ENCODE results near the gene FPR2.
"Not testable (repeated sequence)": the region's sequence is repeated elsewhere in the genome, so short reads cannot be mapped to it uniquely, and the experiment has no call there.

FPR2 gene

DNA sequence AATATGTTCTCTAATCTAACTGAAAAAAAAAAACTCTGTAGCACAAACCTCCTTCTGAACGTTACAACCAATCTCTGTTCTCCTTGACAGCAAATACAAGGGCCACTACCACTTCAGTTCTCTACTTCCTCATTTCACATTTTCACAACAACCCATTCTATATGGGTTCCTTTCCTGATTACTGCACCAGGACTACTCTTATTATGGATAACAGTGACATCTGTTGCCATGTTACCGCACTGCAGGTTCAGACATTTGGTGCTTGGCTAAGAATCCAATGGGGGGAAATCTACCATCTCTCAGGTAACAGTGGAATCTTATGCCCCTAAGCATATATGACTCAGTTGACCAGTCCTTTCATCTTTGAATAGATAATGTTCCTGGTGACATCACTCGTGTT is 22.4 kb downstream of the FPR2 start:
- DNase-seq (ENCODE audit: low read depth in 2 of 2), result no peak

DNA sequence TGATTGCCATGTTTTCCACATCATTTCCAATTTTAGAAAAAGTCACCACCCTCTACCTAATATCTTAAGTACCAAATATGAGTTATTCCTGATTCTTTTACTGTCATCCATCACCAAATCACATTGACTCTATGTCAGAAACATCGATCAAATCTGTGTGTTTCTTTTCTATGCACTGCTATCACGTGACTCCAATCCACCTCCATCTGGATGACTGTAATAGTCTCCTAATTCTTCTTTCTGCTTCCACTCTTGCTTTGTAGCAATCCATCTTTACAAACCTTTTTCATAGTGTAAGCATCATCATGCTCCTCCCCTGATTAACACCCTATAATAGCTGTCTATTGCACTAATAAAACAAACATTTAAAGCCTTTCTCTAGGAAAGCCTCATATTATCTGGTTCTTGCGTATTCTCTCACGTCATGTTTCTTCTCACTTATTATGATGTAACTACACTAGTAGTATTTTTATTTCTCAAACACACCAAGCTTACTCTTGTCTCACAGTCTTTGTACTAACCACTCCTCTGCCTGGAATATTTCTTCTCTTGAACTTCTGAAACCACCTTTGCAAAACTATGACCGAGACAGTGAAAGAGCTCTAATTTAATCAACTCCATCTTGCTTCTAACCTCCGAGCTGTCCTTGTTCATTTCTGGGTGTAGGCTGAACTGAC is 23.3 kb downstream of the FPR2 start:
- DNase-seq (ENCODE audit: low read depth in 2 of 2), result no peak

DNA sequence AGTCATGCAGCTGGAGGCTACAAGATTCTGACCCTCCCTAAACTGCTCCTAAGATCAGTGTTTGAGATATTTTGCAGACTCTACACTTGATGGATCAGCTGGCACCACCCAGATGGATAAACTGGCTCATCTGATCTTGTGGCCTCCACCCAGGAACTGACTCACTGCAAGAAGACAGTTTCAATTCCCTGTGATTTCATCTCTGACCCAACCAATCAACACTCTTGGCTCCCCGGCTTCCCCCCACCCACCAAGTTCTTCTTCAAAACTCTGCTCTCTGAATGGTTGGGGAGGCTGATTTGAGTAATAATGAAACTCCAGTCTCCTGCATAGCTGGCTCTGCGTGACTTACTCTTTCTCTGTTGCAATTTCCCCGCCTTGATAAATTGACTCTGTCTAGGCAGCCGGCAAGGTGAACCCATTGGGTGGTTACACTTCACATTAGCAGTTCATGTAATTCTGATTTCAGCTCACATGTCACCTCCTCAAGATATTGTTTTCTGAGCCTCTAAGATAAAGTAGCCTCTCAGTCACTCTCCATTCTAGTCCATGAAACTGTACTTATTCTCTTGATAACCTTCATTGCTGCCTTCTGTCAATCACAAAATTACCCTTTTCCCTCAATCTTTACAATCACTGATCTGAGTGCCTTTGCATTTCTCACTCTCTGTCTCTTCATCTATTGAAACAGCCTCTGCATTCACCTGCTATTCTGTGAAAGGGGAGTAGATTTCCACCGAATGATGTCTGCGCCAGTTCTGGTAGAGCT is 24.1 kb downstream of the FPR2 start:
- DNase-seq (ENCODE audit: low read depth in 2 of 2), result no peak

DNA sequence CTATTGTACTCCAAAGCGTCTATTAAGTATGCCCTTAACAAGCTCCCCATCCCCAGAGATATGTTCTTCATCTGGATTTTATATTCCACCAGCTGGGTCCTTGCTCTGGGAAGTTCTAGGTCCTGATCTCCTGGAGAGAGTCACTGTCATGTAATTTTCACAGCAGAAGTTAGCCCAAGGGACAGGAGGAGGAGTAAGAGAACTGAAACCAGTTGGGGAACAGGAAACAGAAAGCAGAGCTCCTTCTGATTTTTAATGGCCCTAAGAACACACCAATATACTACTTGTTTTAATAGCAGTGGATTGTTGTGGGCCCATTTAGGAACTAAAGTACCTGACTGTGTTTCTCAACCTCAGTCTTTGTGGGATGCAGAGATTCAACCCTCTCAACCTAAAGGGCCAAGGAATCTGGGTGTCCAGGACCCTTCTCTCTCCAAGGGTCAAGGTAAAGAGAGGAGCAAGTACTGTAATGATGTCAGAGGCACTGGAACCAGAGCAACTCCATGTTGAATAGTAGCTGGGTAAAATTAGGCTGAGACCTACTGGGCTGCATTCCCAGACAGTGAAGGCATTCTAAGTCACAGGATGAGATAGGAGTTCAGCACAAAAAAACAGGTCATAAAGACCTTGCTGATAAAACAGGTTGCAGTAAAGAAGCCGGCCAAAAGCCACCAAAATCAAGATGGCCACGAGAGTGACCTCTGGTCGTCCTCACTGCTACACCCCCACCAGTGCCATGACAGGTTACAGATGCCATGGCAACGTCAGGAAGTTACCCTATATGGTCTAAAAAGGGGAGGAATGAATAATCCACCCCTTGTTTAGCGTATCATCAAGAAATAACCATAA is 25.9 kb downstream of the FPR2 start:
- DNase-seq (ENCODE audit: low read depth in 2 of 2), result no peak

DNA sequence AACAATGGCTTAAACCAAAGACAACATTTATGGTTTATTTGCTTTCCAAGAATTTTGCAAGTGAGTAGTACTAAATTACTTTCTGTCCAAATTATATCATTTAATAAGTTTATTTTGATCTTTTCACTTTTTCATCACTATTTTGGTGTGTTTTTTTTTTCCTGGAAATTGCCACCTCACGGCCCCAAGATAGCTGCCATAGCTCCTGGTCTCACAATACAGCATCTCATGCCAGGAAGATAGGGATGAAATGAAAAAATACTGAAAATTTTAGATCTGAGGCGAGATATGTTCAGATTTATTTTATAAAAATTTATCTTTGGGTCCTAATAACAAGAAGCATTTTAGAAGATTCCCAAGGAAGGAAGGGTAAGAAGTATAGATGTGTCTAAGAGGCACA is 27.0 kb downstream of the FPR2 start:
- DNase-seq (ENCODE audit: low read depth in 2 of 2), result no peak

DNA sequence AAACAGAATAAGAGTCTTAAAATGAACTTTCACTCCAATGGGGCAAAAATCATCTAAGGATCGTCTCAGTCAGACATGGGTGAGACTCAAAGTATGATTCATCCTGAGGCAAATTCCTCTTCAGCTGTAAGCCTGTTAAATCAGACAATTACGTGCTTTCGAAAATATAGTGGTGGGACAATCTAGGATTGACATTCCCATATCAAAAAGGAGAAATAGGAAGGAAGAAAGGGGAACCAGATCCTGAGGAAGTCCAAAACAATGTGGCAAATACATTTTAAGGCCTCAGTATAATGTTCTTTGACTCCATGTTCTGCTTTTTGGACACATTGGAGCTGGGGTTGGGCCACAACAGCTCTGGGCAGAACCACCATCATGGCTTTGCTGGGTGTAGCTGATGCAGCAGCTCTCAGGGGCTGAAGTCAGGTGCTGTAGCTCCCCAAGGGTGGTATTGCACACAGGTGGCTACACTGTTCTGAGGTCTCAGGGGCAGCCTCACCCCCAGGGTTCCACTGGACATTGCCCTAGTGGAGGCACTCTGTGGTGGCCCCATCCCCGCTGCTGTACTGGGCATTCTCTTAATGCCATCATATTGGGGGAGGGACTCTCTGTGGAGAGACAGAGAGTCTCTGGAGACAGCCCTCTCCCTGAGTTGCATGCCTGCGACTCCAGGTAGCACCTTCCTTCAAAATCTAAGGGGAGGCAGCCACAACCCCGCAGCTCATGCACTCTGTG is 28.2 kb downstream of the FPR2 start:
- DNase-seq (ENCODE audit: low read depth in 2 of 2), result no peak

DNA sequence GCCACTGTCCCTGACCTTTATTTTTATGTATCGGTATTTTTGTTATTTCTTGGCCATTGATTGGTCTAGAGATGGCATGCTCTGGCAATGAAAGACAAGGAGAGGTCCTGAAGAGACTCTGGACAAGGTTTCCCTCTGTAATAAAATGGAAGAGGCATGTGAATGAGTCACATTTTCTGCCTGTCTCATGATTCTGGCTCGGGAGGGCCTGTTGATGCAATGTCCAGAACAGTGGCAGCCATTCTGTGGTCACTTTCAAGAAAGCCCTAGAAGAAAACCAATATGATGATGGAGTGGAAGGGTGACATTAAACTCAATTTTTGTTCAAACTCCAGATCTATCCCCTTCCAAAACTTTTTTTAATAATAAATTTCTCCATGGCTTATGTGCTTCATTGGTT is 32.0 kb downstream of the FPR2 start:
- no peak for DNase-seq (ENCODE audit: low read depth in 2 of 2)

DNA sequence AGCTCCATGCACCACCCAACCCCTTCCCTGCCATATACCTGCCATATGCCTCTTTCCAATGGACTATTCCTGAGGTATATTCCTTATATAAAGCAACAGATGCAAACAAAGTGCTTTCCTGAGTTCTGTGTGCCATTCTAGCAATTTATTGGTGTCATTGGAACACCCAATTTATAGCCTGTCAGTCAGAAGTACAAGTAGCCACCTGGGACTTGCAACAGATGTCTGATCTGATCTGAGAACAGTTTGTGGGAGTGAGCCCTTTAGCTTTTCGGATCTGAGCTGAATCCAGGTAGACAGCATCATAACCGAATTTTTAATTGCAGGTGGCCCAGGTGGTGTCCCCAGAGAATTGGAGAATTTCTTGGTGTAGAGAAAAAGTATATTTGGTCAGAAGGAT is 33.0 kb downstream of the FPR2 start:
- no peak for DNase-seq (ENCODE audit: low read depth in 2 of 2)

DNA sequence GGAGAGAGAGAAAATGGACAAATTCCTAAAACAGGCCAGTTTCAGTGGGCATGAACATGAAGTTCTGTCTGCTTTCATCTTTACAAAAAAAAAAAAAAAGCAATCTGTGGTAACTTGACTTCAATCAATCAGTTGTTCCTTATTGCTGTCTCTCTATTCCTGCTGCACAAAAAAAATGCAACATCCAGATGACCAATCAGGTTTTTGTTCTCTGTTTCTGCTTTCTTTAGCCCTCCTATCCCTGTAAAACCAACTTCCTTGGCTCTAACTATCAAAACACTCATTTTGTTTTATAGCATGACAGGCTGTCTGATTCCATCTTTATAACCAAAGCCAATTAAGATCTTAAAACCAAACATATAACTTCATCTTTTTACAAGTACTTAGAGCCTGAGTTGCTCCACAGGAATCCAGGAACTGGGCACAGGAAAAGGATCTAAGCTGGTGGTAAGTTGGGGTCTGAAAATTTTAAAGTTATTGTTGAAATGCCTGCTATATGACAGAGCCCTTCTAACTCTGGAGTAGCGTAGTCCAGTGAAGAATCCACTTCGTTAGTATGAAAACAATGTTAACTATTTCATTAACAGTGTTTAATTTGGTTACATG is 34.0 kb downstream of the FPR2 start, which contains the start of gene FPR3:
Gene FPR3 (plus strand): TSS at position 273 of the 606 bp plus-strand sequence. CDS start 28,592 bp downstream, outside the sequence.
- no peak for DNase-seq (ENCODE audit: low read depth in 2 of 2)

DNA sequence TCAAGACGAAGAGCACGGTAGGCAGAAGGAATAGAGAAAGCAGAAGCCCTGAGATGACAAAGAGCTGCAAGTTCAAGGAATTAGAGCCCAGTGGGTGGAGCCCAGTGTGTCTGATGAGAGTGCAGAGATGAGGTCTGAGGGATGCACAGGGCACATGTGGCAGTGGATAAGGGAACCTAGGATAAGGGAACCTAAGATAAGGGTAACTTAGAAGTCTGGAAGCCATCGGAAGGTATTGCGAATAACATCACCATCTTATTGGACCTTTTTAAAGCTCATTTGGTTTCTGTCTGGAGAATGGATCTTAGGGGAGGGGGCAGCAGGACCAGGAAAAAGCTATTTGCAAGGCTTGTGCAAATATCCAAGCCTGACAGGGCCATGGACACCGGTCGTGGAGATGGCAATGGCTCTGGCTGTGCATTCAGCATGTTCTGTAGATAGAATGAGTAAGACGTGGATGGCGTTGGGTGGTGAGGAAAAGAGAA is 35.3 kb downstream of the FPR2 start:
- DNase-seq (ENCODE audit: low read depth in 2 of 2), result no peak

DNA sequence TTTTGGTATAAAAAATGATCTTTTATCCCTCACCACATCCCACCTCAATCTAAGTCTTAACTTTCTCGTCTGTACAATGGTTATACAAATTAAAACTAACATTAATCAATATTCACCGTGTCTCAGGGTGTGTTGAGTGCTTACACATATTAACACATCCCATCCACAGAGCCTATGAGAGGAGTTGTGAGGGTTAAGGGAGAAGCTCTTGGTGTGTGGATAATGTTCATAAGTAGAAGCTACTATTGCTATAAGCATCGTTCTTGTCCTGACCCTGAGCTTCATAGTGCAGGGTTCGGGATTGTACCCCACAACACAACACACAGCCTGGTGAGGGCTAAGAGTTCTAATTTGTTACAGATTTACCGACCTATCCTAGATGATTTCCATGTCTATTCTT is 36.5 kb downstream of the FPR2 start:
- DNase-seq (ENCODE audit: low read depth in 2 of 2), result no peak

DNA sequence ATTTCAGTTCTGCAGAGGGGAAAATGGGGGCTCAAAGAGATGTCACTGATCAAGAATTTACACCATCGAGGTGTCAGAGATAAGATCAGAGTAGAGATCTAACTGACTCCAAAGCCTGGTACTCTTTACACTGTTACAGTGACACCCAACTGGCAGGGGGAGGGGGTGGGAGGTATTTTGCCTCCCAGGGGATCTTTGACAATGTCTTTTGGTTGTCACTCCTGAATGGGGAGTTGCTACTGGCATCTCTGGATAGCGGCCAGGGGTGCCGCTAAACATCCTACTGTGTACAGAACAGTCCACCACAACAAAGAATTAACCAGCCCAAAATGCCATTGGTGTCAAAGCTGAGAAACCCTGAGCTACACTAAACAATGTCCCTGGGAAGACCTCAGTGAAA is 37.1 kb downstream of the FPR2 start:
- DNase-seq (ENCODE audit: low read depth in 2 of 2), result no peak

DNA sequence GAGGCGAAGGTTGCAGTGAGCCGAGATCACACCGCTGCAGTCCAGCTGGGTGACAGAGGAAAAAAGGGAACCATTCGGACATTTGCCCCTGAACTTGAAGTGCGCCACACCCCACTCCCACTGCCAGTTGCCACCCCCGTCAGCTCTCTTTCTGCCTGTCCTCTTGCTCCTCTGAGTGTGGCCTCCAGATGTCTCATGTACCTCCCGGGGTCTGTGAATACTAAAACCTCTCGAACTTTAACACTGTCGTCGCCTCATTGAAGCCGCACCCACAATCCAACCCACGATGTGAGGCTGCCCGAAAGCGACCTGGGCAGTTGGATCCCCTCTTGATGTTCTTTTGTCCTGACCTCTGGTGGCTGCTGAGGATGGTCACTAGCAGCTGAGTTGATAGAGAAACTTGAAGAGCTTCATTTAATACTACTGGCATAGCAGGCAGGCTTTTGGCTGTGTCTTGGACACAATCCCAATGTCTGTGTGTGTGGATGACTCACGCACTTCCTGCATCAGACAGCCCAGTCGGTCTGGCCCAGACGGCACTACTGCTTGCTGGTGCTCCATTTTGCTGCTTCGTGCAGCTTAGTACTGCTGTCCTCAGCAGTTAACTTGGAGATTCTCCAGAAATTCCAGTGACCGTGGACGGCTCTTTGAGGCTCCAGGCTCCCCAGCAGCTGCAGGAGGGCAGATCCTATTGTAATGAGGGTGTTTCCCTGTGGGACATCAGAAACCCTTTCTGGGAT is 38.2 kb downstream of the FPR2 start:
- DNase-seq (ENCODE audit: low read depth in 2 of 2), result no peak

DNA sequence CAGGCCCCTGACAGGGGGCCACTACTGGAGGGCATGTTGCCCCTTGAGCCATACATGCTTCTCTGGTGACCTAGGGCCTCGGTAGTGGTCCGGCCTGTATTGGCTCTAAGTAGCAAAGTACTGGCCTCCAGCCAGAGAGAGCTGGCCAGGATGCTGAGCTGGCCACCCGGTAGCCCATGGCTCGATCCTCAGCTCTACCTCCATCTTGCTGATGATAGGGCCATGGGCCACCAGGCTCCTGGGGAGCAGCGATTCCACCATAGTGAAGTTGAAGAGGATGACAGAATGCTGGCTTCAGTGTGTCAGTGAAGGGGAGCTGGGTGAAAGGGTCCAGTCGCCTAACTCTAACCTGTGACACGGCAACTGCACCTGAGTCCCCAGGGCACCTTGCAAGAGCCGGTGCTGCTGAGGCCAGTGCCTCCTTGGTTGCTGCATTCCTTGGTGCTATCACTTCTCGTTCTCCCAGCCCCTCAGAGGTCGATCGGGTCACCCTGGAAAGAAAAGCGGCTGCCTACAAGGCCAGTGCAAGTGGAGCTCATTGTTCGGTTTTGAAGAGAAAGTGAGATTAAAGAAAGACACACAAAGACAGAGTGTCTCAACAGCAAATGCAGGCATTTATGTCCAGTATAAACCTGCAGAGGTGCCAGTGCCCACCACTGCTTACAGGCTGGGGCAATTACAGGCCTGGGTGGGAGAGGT is 38.9 kb downstream of the FPR2 start:
- DNase-seq (ENCODE audit: low read depth in 2 of 2), result no peak

DNA sequence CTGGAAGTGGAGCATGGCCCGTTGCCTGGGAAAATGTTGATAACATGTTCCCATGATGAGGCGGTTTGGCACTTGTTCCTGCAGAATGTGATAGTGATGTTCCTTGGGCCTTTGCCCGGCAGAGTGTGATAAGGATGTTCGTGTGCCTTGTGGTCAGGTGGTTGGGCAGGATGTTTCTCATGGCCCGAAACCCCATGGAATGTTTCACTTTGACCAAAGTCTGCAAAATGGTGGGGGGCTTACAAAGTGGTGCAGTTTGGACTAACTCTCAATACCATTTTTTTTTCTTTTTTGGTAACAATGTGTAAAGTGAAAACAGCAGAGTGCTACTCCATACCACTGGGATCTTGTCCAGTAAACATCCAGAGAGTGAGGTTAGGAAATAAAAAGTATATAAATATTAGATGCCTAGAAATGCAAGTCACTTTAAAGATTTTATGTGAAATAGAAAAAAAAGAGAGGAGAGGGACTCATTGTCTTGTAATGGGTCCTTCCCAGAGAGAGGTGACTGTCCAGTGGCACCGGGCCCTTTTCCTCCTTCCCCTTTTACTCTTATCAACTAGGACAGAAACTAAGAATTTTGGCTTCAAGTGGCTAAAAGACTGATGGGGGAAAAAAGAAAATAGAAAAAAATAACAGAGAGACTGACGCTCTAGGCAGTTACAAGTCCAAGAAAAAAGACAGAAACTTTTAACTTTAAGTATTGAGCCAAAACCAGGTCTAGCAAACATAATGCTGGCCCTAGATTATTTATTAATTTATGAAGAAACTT is 39.7 kb downstream of the FPR2 start:
- no peak for DNase-seq (ENCODE audit: low read depth in 2 of 2)

DNA sequence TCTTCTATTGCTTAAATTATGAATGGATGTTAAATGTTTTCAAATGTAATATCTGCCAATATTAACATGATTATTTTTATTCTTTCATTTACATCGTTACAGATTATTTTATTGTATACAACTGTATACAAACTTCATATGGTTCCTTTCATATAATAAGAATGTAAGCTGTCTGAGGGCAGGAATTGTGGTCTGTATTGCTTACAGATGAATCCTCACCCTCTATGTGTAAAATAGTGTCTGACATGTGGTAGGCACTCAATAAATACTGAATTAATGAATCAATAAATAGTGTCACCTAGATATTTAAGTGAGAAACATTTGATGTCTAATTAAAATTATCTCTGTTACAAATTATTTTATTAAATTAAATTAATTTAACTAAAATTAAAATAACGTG is 41.8 kb downstream of the FPR2 start:
- DNase-seq (ENCODE audit: low read depth in 2 of 2), result no peak

DNA sequence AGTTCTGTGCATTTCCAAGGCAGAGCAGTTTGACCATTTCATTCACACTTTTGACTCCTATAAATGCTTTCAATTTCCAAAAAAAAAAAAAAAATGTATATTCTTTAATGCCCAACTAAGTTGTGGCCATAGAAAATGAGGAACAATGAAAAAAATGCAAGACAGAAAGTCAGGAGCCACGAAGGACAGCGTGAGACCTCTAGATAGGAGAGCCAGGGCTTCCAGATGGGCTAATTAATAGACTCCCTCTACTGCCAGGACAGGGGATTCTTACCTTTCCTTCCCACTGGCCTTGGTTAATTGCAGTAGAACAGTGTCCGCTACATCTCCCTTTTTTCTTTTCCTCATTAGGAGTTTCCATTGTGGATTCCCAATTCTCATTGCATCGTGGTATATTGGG is 42.5 kb downstream of the FPR2 start:
- DNase-seq (ENCODE audit: low read depth in 2 of 2), result no peak

DNA sequence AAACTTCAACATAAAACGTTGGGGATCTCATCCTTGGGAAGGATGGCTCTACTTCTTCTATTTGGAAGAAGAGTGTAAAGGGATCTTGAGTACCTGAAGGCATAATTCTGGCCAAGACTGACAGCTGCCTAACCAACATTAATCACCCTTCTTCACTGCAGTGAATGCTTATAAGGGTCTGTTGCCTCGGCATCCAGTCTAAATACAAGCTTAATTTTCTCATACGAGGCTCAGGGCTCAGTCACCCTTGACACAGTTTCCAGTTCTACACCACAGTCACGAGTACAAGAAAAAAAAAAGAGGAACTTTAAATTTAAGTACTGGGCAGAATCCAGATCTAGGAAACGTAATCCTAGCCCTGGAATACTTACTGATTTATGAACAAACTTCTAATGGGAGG is 43.0 kb downstream of the FPR2 start:
- no peak for DNase-seq (ENCODE audit: low read depth in 2 of 2)

DNA sequence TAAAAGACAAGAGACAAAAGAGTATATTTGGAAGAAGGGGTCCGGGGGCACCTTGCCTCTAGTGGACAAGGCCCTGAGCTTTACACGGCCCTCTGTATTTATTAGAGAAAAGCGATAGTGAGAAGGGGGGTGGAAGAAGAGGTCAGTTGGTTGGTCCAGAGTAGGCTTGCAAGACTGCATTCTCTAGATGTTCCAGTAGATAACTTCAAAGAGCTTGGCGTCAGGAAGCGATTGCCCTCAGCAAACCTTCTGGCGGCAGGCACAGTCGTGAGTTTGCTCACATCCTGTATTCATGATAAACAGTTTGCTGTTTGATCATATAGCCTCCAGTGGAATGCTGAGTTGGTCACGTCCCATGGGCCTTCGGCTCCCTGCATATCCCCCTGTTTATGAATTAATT is 43.8 kb downstream of the FPR2 start:
- DNase-seq (ENCODE audit: low read depth in 2 of 2), result not testable (repeated sequence)
